Activated T-cell treated with anti-CD3 and anti-CD28 coated beads for 48 hours (primary cell): ENCODE results near the gene SCN4A.
A peak's percentile ranks its signal among the peaks of the same experiment; 100 is the strongest.
"Not testable (repeated sequence)": the region's sequence is repeated elsewhere in the genome, so short reads cannot be mapped to it uniquely, and the experiment has no call there.

Experiments used
- DNase-seq: peaks from one replicate; pipeline ENCODE4 v3.0.0-alpha.2; 2020; ENCODE audit warnings: low read depth

SCN4A gene

GRCh38 chr17:63916566-63917185 lies 56.0 kb downstream of the SCN4A start:
- DNase-seq = no peak

GRCh38 chr17:63915753-63916152 lies 57.0 kb downstream of the SCN4A start:
- not testable (repeated sequence) for DNase-seq

- no peak for DNase-seq
Measured at GRCh38 chr17:63914471-63914870, 58.2 kb downstream of the SCN4A start.

GRCh38 chr17:63911657-63912100 lies 61.0 kb downstream of the SCN4A start:
- peak; percentile 55 for DNase-seq

GRCh38 chr17:63911041-63911635 lies 61.6 kb downstream of the SCN4A start, which contains the start of gene CSHL1:
TSS of gene CSHL1 (minus strand) at chr17:63911258. CDS start at chr17:63911196, 62 bp downstream.
- DNase-seq = no peak

GRCh38 chr17:63910096-63910495 lies 62.6 kb downstream of the SCN4A start:
- no peak for DNase-seq

GRCh38 chr17:63909586-63909985 lies 63.1 kb downstream of the SCN4A start:
- not testable (repeated sequence) for DNase-seq

GRCh38 chr17:63907161-63907778 lies 65.4 kb downstream of the SCN4A start:
- DNase-seq = not testable (repeated sequence)

GRCh38 chr17:63904796-63905195 lies 67.9 kb downstream of the SCN4A start:
- DNase-seq = not testable (repeated sequence)

- not testable (repeated sequence) for DNase-seq
Measured at GRCh38 chr17:63903787-63904201, 68.9 kb downstream of the SCN4A start.

GRCh38 chr17:63901971-63902370 lies 70.7 kb downstream of the SCN4A start:
- DNase-seq = not testable (repeated sequence)

- DNase-seq = not testable (repeated sequence)
Measured at GRCh38 chr17:63898899-63899798, 73.6 kb downstream of the SCN4A start.

GRCh38 chr17:63896524-63897354 lies 76.0 kb downstream of the SCN4A start, which contains the start of gene CSH1:
TSS of gene CSH1 (minus strand) at chr17:63896574. CDS start at chr17:63896511, 63 bp downstream.
- not testable (repeated sequence) for DNase-seq

GRCh38 chr17:63894821-63895220 lies 77.9 kb downstream of the SCN4A start:
- DNase-seq = not testable (repeated sequence)

GRCh38 chr17:63894021-63894420 lies 78.7 kb downstream of the SCN4A start:
- DNase-seq = not testable (repeated sequence)

GRCh38 chr17:63892316-63893037 lies 80.2 kb downstream of the SCN4A start:
- DNase-seq = not testable (repeated sequence)

- not testable (repeated sequence) for DNase-seq
Measured at GRCh38 chr17:63889026-63889848, 83.5 kb downstream of the SCN4A start.
